ENCODE measurements around the gene RNF212B. TPM values are rescaled to one million over a fixed set of nuclear protein-coding genes. Genes with fewer than 3 reads are reported as not detected.

RNF212B gene, protein sequence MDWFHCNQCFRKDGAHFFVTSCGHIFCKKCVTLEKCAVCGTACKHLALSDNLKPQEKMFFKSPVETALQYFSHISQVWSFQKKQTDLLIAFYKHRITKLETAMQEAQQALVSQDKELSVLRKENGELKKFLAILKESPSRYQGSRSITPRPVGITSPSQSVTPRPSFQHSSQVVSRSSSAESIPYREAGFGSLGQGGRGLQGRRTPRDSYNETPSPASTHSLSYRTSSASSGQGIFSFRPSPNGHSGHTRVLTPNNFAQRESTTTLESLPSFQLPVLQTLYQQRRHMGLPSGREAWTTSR
- not detected in 5 replicates for total RNA-seq (2022; extraction: Qiagen RNA extraction; ENCODE audit: low read depth)

DNA sequence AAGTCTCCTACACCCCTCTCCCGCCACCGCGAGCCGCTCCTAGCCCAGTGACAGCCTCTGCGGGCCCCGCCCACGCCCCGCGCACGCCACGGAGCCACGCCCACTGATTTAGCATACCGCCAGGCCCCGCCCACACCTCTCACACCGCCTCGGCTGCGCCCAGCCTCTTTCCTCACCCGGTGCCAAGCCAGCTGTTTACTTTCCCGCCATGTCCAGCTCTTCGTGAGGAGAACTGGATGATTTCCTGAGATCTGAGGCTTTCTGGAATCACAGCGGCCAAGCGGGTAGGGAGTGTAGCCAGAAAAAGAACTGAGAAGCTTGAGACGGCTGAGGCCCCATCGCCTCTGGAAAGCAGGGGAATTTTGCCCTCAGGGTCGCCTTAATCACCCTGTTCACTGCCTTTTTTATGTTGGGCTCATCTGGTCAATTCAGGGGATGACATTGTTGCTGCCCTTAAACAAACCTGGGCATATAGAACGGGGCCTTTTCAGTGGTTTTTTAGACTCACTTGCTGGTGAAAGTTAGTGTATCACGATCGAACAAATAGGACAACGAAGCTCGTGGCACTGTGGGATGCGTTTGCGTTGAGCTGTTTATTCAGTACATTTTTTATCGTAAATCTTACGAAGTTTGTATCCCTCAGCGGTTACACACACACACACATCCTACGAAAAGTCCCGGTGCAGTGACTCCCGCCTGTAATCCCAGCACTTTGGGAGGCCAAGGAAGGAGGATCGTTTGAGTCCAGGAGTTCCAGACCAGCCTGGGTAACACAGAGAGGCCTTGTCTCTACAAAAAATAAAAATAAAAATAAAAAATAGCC lies at the start of gene RNF212B:
Gene RNF212B, plus strand, starts transcription at position 165 of the 823 bp plus-strand sequence. CDS start 2,410 bp downstream, outside the sequence.

DNA sequence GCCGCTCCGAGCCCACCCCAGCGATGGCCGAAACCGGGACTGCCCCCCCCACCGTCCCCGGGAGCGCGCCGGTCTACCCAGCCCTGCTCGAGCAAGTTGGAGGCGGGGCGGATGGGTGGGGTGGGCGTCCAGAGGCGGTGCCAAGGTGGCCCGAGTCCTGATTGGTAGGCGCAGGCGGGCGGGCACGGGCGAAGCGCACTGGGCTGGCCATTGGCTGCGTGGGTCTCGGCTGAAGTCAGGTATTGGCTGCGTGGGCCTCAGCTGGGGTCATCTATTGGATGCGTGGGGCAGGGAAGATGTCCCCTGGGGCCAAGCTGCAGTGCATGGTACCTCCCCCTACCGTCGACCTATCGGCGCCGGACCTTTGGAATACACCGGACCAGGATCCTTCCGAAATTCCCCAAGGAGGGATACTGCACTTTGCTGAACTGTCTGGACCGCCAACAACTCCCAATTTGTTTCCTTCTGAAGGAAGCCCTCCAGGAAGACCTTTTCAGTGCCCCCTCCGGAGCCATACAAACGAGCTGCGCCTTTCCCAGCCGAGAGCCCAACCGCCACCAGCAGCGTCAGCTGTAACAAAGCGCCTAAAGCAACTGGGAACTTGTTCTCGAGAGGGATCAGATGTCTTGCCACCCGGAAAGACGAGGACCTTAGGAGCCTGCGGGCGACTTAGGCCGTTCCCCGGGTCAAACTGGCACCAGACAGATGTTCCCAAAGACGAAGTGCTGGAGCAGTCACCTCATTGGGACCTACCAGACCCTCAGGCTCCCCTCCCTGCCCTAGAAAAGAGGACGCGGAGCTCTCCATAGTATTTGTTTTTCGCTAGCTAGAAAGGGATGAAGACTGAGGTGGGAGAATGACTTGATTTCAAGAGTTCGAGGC lies 48.5 kb downstream of the RNF212B start, which contains the start of gene HOMEZ:
Gene HOMEZ, minus strand, starts transcription at position 113 of the 882 bp plus-strand sequence. CDS start 180 bp downstream, outside the sequence.

DNA sequence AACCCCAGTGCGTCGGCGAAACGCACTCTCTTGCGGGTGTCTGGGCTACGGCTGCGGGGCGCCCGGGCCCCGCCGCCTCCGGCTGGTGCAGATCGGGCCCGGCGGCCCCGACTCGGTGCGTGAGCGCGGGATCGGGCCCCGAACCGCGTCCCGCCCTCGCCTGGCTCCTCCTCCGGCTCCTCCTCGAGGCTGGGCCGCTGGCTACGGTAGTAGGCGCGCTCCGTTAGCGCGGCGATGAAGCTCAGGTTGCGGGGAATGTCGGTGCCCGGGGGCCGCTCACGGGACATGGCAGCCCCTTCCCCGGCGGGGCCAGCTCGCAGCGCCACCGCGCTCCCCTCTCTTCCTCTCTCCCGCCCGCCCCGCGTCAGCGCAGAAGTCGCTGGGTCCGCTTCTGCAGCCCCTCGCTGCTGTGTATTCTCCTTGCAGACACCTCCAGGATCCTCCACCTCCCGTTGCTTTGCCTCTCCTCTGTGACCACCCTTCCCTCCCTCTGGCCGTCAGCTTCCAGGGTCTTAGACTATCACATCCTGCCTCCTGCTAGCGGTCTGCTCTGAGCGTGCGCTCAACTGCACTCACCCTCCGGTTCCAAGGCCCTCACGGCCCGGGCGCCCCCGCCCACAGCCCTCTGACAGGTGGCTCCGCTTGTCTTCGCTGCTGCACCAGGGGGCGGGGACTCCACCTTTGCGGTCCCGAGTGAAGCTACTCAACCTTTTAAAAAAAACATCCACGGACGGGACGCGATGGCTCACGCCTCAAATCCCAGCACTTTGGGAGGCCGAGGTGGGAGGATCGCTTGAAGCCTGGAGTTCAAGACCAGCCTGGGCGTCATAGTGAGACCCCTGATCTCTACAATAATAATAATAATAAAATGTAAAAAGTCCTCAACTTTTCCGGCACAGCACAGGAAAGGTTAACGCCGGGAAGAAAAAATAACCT lies 64.8 kb downstream of the RNF212B start, which contains the start of gene PPP1R3E:
Gene PPP1R3E, minus strand, starts transcription at position 570 of the 936 bp plus-strand sequence. Its CDS starts 283 bp downstream, at position 287.

DNA sequence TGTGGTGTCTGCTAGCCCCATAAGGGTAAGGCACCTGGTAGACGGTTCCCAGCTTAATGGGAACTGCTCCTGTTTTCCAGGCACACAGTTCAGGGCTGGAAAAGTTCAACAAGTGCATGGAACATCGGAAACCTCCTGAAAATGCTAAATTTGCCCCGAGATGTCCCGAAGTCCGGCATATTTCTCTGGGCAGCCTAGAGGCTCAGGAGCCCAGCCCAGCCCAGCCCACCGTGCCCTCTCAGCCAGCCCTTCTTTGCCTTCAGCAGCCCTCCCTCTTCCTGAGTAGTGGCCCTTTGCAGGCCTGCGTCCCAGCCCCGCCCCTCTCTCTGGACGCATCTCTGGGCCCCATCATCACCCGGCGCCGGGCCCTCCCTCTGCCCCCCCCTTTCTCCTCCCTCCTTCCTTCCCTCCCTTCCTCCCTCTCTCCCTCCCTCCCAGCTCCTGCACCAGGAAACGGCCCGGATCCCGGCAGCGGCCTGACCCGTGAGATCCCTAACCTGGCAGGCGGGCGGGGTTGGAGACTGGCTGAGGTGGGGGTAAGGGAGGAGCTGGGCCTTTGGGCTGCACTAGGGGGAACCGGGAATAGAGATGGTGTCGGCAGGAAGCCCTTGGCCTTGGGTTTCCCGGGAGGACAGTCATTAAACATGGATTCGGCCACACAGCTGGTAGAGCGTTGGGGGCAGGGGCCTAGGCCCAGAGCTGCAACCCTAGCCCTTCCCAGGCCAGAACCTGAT lies 68.8 kb downstream of the RNF212B start, which contains the start of gene BCL2L2:
Gene BCL2L2, plus strand, starts transcription at position 422 of the 734 bp plus-strand sequence. CDS start 935 bp downstream, outside the sequence.

DNA sequence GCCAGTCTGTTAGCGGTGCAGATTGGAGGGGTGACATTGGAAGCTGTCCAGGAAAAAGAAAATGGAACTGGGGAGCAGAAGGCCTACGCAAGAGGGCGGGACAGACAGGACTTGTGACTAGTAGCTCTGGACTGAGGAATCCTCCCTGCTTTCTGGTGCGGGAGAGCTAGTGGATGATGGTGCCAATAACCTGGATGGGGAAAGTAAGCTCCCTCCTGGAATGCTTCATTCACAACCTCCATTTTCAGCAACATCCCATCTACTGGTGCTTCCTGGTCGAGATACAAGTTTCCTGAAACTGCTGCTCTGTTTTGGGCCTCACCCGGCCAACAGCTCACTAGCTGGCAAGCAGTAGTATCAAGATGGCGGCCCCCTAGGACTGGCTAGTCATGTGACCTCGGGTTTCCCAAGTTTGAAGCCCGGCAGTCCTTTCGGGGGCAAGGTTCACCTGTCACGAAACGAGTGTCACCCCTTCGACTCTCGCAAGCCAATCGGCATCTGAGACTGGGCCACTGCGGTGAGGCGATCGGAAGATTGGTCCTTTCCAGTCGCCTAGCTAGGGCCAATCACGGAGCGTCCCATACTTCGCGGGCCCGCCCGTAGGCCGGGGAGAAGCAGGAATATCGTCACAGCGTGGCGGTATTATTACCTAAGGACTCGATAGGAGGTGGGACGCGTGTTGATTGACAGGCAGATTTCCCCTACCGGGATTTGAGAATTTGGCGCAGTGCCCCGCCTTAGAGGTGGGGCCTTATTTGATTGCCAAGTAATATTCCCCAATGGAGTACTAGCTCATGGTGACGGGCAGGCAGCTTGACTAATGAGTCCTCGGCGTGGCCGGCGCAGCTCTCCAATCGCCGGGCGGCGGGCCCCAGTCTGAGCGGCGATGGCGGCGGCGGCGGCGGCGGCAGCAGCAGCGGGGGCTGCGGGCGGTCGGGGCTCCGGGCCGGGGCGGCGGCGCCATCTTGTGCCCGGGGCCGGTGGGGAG lies 83.1 kb downstream of the RNF212B start, which contains the start of gene PABPN1:
Gene PABPN1, plus strand, starts transcription at position 874 of the 988 bp plus-strand sequence. Its CDS starts 13 bp downstream, at position 887.

Other genes starting within 250 kb of the RNF212B start
- 3.5 to 4.2 TPM (median 3.8 TPM) in 5 replicates for gene C14orf93, start 227.8 kb upstream of the RNF212B start, total RNA-seq (2022; extraction: Qiagen RNA extraction; ENCODE audit: low read depth)
- gene PSMB5, start 203.0 kb upstream of the RNF212B start, total RNA-seq (2022; extraction: Qiagen RNA extraction; ENCODE audit: low read depth) = 311 to 330 TPM (median 317 TPM) in 5 replicates
- gene PSMB11, start 195.7 kb upstream of the RNF212B start, total RNA-seq (2022; extraction: Qiagen RNA extraction; ENCODE audit: low read depth) = not detected in 5 replicates
- 2.7 to 5.9 TPM (median 5.0 TPM) in 5 replicates for gene CDH24, start 180.4 kb upstream of the RNF212B start, total RNA-seq (2022; extraction: Qiagen RNA extraction; ENCODE audit: low read depth)
- 98.6 to 112 TPM (median 108 TPM) in 5 replicates for gene ACIN1, start 142.8 kb upstream of the RNF212B start, total RNA-seq (2022; extraction: Qiagen RNA extraction; ENCODE audit: low read depth)
- 79.6 to 113 TPM (median 107 TPM) in 5 replicates for gene C14orf119, start 142.4 kb upstream of the RNF212B start, total RNA-seq (2022; extraction: Qiagen RNA extraction; ENCODE audit: low read depth)
- not detected in 5 replicates for gene CIROP, start 132.9 kb upstream of the RNF212B start, total RNA-seq (2022; extraction: Qiagen RNA extraction; ENCODE audit: low read depth)
- not detected in 5 replicates for gene CEBPE, start 118.7 kb upstream of the RNF212B start, total RNA-seq (2022; extraction: Qiagen RNA extraction; ENCODE audit: low read depth)
- gene SLC7A8, start 54.3 kb upstream of the RNF212B start, total RNA-seq (2022; extraction: Qiagen RNA extraction; ENCODE audit: low read depth) = 0.27 to 0.80 TPM (median 0.55 TPM) in 5 replicates
- 6.8 to 9.3 TPM (median 7.4 TPM) in 5 replicates for gene HOMEZ, start 48.2 kb downstream of the RNF212B start, total RNA-seq (2022; extraction: Qiagen RNA extraction; ENCODE audit: low read depth)
- 3.5 to 6.1 TPM (median 4.6 TPM) in 5 replicates for gene PPP1R3E, start 64.9 kb downstream of the RNF212B start, total RNA-seq (2022; extraction: Qiagen RNA extraction; ENCODE audit: low read depth)
- gene BCL2L2, start 68.9 kb downstream of the RNF212B start, total RNA-seq (2022; extraction: Qiagen RNA extraction; ENCODE audit: low read depth) = 18.6 to 22.7 TPM (median 21.0 TPM) in 5 replicates
- gene PABPN1, start 83.5 kb downstream of the RNF212B start, total RNA-seq (2022; extraction: Qiagen RNA extraction; ENCODE audit: low read depth) = 133 to 164 TPM (median 158 TPM) in 5 replicates
- 5.2 to 8.9 TPM (median 6.8 TPM) in 5 replicates for gene SLC22A17, start 115.0 kb downstream of the RNF212B start, total RNA-seq (2022; extraction: Qiagen RNA extraction; ENCODE audit: low read depth)
- gene EFS, start 127.2 kb downstream of the RNF212B start, total RNA-seq (2022; extraction: Qiagen RNA extraction; ENCODE audit: low read depth) = not detected in 5 replicates
- not detected in 5 replicates for gene IL25, start 134.9 kb downstream of the RNF212B start, total RNA-seq (2022; extraction: Qiagen RNA extraction; ENCODE audit: low read depth)
- gene CMTM5, start 139.1 kb downstream of the RNF212B start, total RNA-seq (2022; extraction: Qiagen RNA extraction; ENCODE audit: low read depth) = not detected in 5 replicates
- gene MYH6, start 170.3 kb downstream of the RNF212B start, total RNA-seq (2022; extraction: Qiagen RNA extraction; ENCODE audit: low read depth) = not detected in 5 replicates
- not detected in 5 replicates for gene MYH7, start 197.7 kb downstream of the RNF212B start, total RNA-seq (2022; extraction: Qiagen RNA extraction; ENCODE audit: low read depth)
- gene NGDN, start 231.8 kb downstream of the RNF212B start, total RNA-seq (2022; extraction: Qiagen RNA extraction; ENCODE audit: low read depth) = 58.7 to 78.0 TPM (median 71.2 TPM) in 5 replicates

Data from A549 treated with RU486 at 1 μM for 4 hours (cell line).